PC-9 (cell line): Measurements from ENCODE around the gene PAX8. TPM values are rescaled to one million over a fixed set of nuclear protein-coding genes. Genes with fewer than 3 reads are reported as not detected.
"Not testable (repeated sequence)": the region's sequence is repeated elsewhere in the genome, so short reads cannot be mapped to it uniquely, and the experiment has no call there.

Experiments
- BruUV-seq: library from RNA; stranded (reverse); fragments of 400-500 nt; replicated peaks from 2 replicates; lab custom pipeline; 2021; lab: Mats Ljungman, UMichigan
- CTCF ChIA-PET: fragments of 300-600 bp; sonication (Branson Sonifier 250); formaldehyde crosslinking; loops from one replicate; lab custom pipeline; 2022; ENCODE audit warnings: antibody characterized with exemption; lab: Charles Lee
- POLR2A ChIA-PET: fragments of 300-600 bp; sonication (Branson Sonifier 250); formaldehyde crosslinking; loops from one replicate; lab custom pipeline; 2022; ENCODE audit warnings: antibody characterized with exemption; ENCODE audit not compliant: unreplicated experiment; lab: Charles Lee
- DNase-seq, 2 experiments: peaks; one replicate each; pipeline versions ENCODE4 v3.0.0 to v3.0.0-alpha.2; 2015 to 2022; ENCODE audit warnings: mixed read lengths in 1 of 2
- H2AFZ ChIP-seq: fragments of 200-600 bp; sonication (generic); 2 replicates; pipeline ENCODE4 v1.8.1; 2017; ENCODE audit warnings: antibody characterized with exemption
- H3F3A ChIP-seq: fragments of 200-600 bp; sonication (generic); 2 replicates; pipeline ENCODE4 v1.8.1; 2017; ENCODE audit warnings: antibody characterized with exemption, mild to moderate bottlenecking, low read depth; ENCODE audit not compliant: insufficient read depth
- H3K27ac ChIP-seq: fragments of 200-600 bp; sonication (generic); 2 replicates; pipeline ENCODE4 v1.6.1; 2016; ENCODE audit warnings: mixed run types
- H3K27me3 ChIP-seq: fragments of 200-600 bp; sonication (generic); 2 replicates; pipeline ENCODE4 v1.6.1; 2016; ENCODE audit warnings: low read depth, mixed run types; ENCODE audit not compliant: insufficient read depth
- H3K36me3 ChIP-seq: fragments of 200-600 bp; sonication (generic); 2 replicates; pipeline ENCODE4 v1.6.1; 2016; ENCODE audit warnings: low read depth, mixed run types
- H3K4me1 ChIP-seq: fragments of 200-600 bp; sonication (generic); replicated peaks from 2 replicates; pipeline ENCODE4 v1.6.1; 2016; ENCODE audit warnings: mixed run types; ENCODE audit not compliant: insufficient read depth
- H3K4me2 ChIP-seq: fragments of 200-600 bp; sonication (generic); 2 replicates; pipeline ENCODE4 v1.6.1; 2017; ENCODE audit warnings: mixed run types
- H3K4me3 ChIP-seq: fragments of 200-600 bp; sonication (generic); 2 replicates; pipeline ENCODE4 v1.6.1; 2016; ENCODE audit warnings: mixed run types
- H3K79me2 ChIP-seq: fragments of 200-600 bp; sonication (generic); 2 replicates; pipeline ENCODE4 v1.6.1; 2017; ENCODE audit warnings: low read depth, mixed run types
- H3K9me2 ChIP-seq: fragments of 200-600 bp; sonication (generic); 2 replicates; pipeline ENCODE4 v1.8.1; 2017; ENCODE audit warnings: mild to moderate bottlenecking; ENCODE audit not compliant: insufficient read depth
- H3K9me3 ChIP-seq: fragments of 200-600 bp; sonication (generic); 2 replicates; pipeline ENCODE4 v1.8.1; 2016; ENCODE audit warnings: low read depth; ENCODE audit not compliant: insufficient read depth
- H4K20me1 ChIP-seq: fragments of 200-600 bp; sonication (generic); 2 replicates; pipeline ENCODE4 v1.8.1; 2017; ENCODE audit not compliant: insufficient read depth
- CTCF ChIP-seq: fragments of 200-600 bp; sonication (generic); conservative IDR thresholded peaks from 2 replicates; pipeline ENCODE4 v1.6.1; 2017; ENCODE audit warnings: mixed run types, antibody characterized with exemption, mild to moderate bottlenecking, moderate library complexity
- EZH2 ChIP-seq: fragments of 200-600 bp; sonication (generic); IDR thresholded peaks from 2 replicates; pipeline ENCODE4 v1.8.0; 2017; ENCODE audit warnings: antibody characterized with exemption, low read depth
- intact Hi-C: fragments of 100-400 bp; cut with micrococcal nuclease; formaldehyde crosslinking; loops from one replicate; pipeline ENCODE4 v1.10.0; 2022; ENCODE audit not compliant: unreplicated experiment
- total RNA-seq: library from RNA; stranded (reverse); gene quantifications from 2 replicates; pipeline ENCODE4 v1.2.3, GENCODE V29; 2021

The PAX8 gene
- total RNA-seq, 1 experiment from 2014 or later = 5.8 TPM

DNA sequence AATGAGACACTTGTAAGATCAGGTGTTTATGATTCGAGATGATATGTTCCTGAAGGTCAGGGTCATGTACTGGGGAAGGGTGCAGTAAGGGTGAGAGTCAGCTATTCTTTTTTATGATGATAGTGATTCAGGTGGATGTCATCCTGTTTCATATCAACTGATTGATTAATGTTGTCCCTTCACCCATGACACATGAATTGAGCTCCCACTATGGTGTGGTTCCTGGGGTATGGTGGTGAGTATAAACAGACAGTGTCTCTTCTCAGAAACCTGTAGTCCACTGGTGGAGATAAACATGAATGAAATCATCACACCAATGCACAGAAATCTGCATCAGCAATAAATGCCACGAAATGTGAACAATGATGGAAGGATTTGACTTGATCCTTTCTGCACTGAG, 37.4 kb upstream of the PAX8 start:
- Histone ChIP-seq H3K27ac (no peak overlapping the region), H3K4me3 (no peak overlapping the region), H3K4me2 (no peak overlapping the region), H3K27me3 (no peaks in the 10 kb centered on the region), H3K36me3 (no peaks in the 10 kb centered on the region), H3K9me3 (no peaks in the 10 kb centered on the region), H3K4me1 (no peaks in the 10 kb centered on the region), H2AFZ (no peak overlapping the region), H3F3A (no peaks in the 10 kb centered on the region; the same call in 1 of the 2 replicates), H3K9me2 (no peaks in the 10 kb centered on the region), H4K20me1 (no peaks in the 10 kb centered on the region), H3K79me2 (no peaks in the 10 kb centered on the region)
- intact Hi-C loops = no loop called here
- POLR2A ChIA-PET = no interaction called here
- BruUV-seq = no TSS peak
- CTCF ChIA-PET = no interaction called here
- no peak for TF ChIP-seq EZH2
- no peak for TF ChIP-seq CTCF
- no peak for DNase-seq

DNA sequence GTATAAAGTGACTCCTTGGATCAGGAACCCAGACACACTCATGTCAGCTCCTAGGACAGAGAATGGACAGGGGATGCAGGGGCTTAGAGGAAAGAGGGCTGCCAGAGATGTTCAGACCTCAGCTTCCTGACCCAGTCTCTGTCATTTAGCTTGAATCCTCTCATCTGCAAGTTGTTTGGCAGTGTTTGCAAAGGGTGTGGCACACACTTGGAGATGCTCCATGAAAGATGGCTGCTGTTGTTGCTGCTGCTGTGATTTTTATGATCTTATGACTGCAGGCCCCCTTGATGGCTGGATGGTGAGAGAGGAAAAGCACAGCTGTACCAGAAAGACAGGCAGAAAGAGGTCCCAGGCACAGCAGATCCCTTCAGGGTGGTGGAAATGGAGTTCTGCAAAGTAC, 35.9 kb upstream of the PAX8 start:
- H3K27ac ChIP-seq, H3K4me3 ChIP-seq, H3K36me3 ChIP-seq, H3K27me3 ChIP-seq, H3K79me2 ChIP-seq, H3K4me2 ChIP-seq, H4K20me1 ChIP-seq, intact Hi-C loops, H3K9me3 ChIP-seq, BruUV-seq, POLR2A ChIA-PET, CTCF ChIA-PET, H3K9me2 ChIP-seq, H3K4me1 ChIP-seq, DNase-seq, H2AFZ ChIP-seq, H3F3A ChIP-seq: not testable (repeated sequence)

DNA sequence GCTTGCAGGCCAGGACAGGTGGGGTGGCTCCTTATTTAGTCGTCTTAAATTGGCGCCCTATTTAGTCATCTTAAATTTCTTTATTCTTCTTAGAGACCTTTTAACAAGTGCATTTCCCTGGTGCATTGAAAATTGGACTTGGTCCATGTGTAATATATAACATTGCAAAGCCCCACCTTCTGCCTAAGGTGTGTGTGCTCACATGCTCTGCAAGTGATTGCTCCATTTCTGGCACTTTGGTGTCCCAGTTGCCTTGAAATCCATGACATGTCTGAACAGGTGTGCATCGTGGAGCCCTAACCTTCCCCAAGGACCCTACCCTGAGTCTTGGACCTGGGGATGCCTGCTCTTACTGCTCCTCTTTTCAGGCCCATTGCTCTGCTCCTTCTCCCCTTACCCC, 35.5 kb upstream of the PAX8 start:
- intact Hi-C loops, H4K20me1 ChIP-seq, H3K9me3 ChIP-seq, H3K9me2 ChIP-seq, H3K4me2 ChIP-seq, CTCF ChIA-PET, BruUV-seq, H3K4me3 ChIP-seq, POLR2A ChIA-PET, H3K4me1 ChIP-seq, H2AFZ ChIP-seq, DNase-seq, H3K79me2 ChIP-seq, H3F3A ChIP-seq, H3K36me3 ChIP-seq, H3K27ac ChIP-seq, H3K27me3 ChIP-seq: not testable (repeated sequence)

DNA sequence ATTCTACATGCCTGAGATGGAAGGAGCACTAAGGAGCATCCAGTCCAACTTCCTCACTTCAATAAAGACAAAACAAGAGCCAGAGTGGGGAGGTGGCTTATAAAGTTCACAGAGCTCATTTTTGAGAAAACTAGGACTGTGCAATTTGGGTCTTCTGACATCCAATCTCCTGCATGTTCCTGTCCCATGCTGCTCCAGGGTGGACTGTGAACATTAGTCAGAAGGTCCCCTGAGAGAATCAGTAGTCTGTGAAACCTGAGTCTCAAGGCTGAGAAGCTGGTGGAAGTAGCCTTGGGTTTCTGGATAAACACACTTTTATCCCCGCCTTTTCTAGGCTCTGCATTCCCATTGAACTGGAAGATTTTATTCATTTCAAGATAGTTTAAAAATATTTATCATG, 33.1 kb upstream of the PAX8 start:
- H3K27ac ChIP-seq, H3K9me3 ChIP-seq, H4K20me1 ChIP-seq, BruUV-seq, H3K27me3 ChIP-seq, H3F3A ChIP-seq, intact Hi-C loops, H3K79me2 ChIP-seq, H3K36me3 ChIP-seq, DNase-seq, POLR2A ChIA-PET, H3K4me2 ChIP-seq, H3K4me1 ChIP-seq, H2AFZ ChIP-seq, H3K4me3 ChIP-seq, CTCF ChIA-PET, H3K9me2 ChIP-seq: not testable (repeated sequence)

DNA sequence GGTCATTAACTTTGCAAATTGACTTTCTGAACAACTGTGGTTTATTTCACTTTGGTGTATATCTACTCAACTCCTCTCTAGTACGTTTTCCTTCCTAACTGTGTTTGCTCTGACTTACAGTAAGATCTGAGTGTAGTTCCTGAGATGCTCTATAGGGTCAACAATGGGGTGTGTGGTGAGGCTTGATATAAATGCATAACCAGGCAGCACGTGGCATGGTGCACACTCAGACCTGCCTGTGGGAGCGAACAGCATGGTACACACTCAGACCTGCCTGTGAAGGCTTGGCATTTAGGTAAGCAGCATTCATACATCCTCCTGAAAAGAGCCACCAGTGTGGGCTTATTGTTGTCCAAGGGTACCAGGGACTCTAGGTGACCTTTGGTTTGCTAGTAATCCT, 32.5 kb upstream of the PAX8 start:
- H4K20me1 ChIP-seq, H3K4me2 ChIP-seq, H3K27ac ChIP-seq, H3K79me2 ChIP-seq, H2AFZ ChIP-seq, H3K9me2 ChIP-seq, H3K36me3 ChIP-seq, DNase-seq, H3K9me3 ChIP-seq, BruUV-seq, POLR2A ChIA-PET, H3F3A ChIP-seq, H3K27me3 ChIP-seq, H3K4me3 ChIP-seq, H3K4me1 ChIP-seq, intact Hi-C loops, CTCF ChIA-PET: not testable (repeated sequence)
